HG03175 (cell line): ENCODE data around the gene USH2A.
"Not testable (repeated sequence)": the region's sequence is repeated elsewhere in the genome, so short reads cannot be mapped to it uniquely, and the experiment has no call there.

Experiments used
- ATAC-seq: cut with Tn5 transposase; IDR thresholded peaks from one replicate; pipeline ENCODE4 v1.9.1; 2021; ENCODE audit warnings: mild to moderate bottlenecking, moderate library complexity; ENCODE audit not compliant: unreplicated experiment

The USH2A gene

GRCh38 chr1:216145451-216146018, 277.7 kb downstream of the USH2A start:
- not testable (repeated sequence) for ATAC-seq

- ATAC-seq = no peak
Observed at GRCh38 chr1:216144661-216145450, 278.4 kb downstream of the USH2A start.

- ATAC-seq = no peak
Observed at GRCh38 chr1:216142921-216143320, 280.3 kb downstream of the USH2A start.

- ATAC-seq = no peak
Observed at GRCh38 chr1:216140730-216141524, 282.3 kb downstream of the USH2A start.

- ATAC-seq = no peak
Observed at GRCh38 chr1:216124192-216124781, 299.0 kb downstream of the USH2A start.

GRCh38 chr1:216123446-216124191, 299.6 kb downstream of the USH2A start:
- no peak for ATAC-seq

GRCh38 chr1:216119600-216119999, 303.6 kb downstream of the USH2A start:
- no peak for ATAC-seq

- no peak for ATAC-seq
Observed at GRCh38 chr1:216114180-216114579, 309.1 kb downstream of the USH2A start.

GRCh38 chr1:216113181-216113580, 310.1 kb downstream of the USH2A start:
- no peak for ATAC-seq

- no peak for ATAC-seq
Observed at GRCh38 chr1:216111842-216112241, 311.4 kb downstream of the USH2A start.

GRCh38 chr1:216095400-216095799, 327.8 kb downstream of the USH2A start:
- no peak for ATAC-seq

GRCh38 chr1:216090556-216090955, 332.7 kb downstream of the USH2A start:
- no peak for ATAC-seq

GRCh38 chr1:216086678-216087077, 336.6 kb downstream of the USH2A start:
- ATAC-seq = no peak

GRCh38 chr1:216081445-216081844, 341.8 kb downstream of the USH2A start:
- no peak for ATAC-seq

GRCh38 chr1:216076751-216077150, 346.5 kb downstream of the USH2A start:
- no peak for ATAC-seq

- ATAC-seq = no peak
Observed at GRCh38 chr1:216075339-216075738, 347.9 kb downstream of the USH2A start.

GRCh38 chr1:216073793-216074595, 349.3 kb downstream of the USH2A start:
- no peak for ATAC-seq

- no peak for ATAC-seq
Observed at GRCh38 chr1:216071262-216071661, 352.0 kb downstream of the USH2A start.

GRCh38 chr1:216064643-216065042, 358.6 kb downstream of the USH2A start:
- ATAC-seq = no peak

- ATAC-seq = no peak
Observed at GRCh38 chr1:216057947-216058346, 365.3 kb downstream of the USH2A start.
